Pancreas (tissue), 10 donors: ENCODE data around the gene NUFIP2. TPM values are rescaled to one million over a fixed set of nuclear protein-coding genes. Genes with fewer than 3 reads are reported as not detected.

ENCODE experiments used
- ATAC-seq, 4 donors: fragments of 200-7000 bp; cut with Tn5 transposase; one replicate each; pipeline versions ENCODE4 v1.8.0 to v1.9.1; 2020; ENCODE audit warnings: mild to moderate bottlenecking in 4 of 4, moderate library complexity in 4 of 4
- DNase-seq, 6 donors: peaks; one replicate each; pipeline ENCODE4 v3.0.0-alpha.2; 2020
- FAIRE-seq: peaks from 2 replicates; lab custom pipeline; 2012; peaks lifted over from hg19 to GRCh38; lab: Jason Lieb, UNC
- H3K27ac ChIP-seq, 4 donors: fragments of 200-600 bp; sonication (generic); 1 replicate in 3 of 4; 2 replicates in 1 of 4; pipeline versions ENCODE4 v1.5.0 to v1.8.0; 2020
- H3K27me3 ChIP-seq, 4 donors: fragments of 200-600 bp; one replicate each; pipeline ENCODE4 v1.8.0; 2021
- H3K36me3 ChIP-seq, 3 donors: fragments of 200-600 bp; sonication (generic) in 1 of 3; one replicate each; pipeline versions ENCODE4 v1.5.0 to v1.8.0; 2020 to 2021
- H3K4me1 ChIP-seq, 3 donors: fragments of 200-600 bp; one replicate each; pipeline ENCODE4 v1.8.0; 2021
- H3K4me3 ChIP-seq, 4 donors: fragments of 200-600 bp; sonication (generic) in 2 of 4; one replicate each; pipeline versions ENCODE4 v1.5.0 to v1.8.0; 2020 to 2021
- H3K9me3 ChIP-seq, 4 donors: fragments of 200-600 bp; one replicate each; pipeline ENCODE4 v1.8.0; 2021
- WGBS, 2 donors: extraction: QIAGEN DNeasy Blood & Tissue Kit; methylation state at CpG; one replicate each; pipeline ENCODE4 v1.1.7; 2013; 5-methylcytosine and 5-hydroxymethylcytosine counted together
- intact Hi-C, 3 donors: fragments of 100-400 bp; cut with DNase I; formaldehyde crosslinking; loops; one replicate each; pipeline versions ENCODE4 v1.11.1 to v1.14.2; 2022
- polyA plus RNA-seq, 2 donors: library from polyadenylated mRNA; stranded (reverse); fragments of 200-250 nt; gene quantifications; one replicate each; pipeline ENCODE4 v1.2.3, GENCODE V29; 2013
- total RNA-seq, 6 donors: library from RNA; stranded (reverse); fragmentation: NEBNext Ultra II Directional in 4 of 6; extraction: Animal tissue kit (Norgen Biotek cat#: 25700) in 4 of 6; gene quantifications; one replicate each; pipeline versions ENCODE4 v1.2.1 to v1.2.4, GENCODE V29; 2021 to 2023
- TF ChIP-seq, protein P1 (sequence below), 4 donors: fragments of 200-600 bp; sonication (generic) in 3 of 4; IDR thresholded peaks; one replicate each; pipeline versions ENCODE4 v1.5.0 to v1.8.0; 2021; ENCODE audit warnings: antibody characterized with exemption in 4 of 4
- donor health status: healthy with polysubstance abuse.
- donor health status: DM: no; HTN: no; CAD: no; lungs with moderate emphysema.
- donor health status: DM: no; HTN: no; CAD: no.
- donor health status: control.
- donor health status: control.
- donor health status: Bipolar disorder and iron deficiency.
- donor health status: DM: yes; HTN: yes; CAD: no.
- donor health status: DM: no; HTN: no; CAD: no.
- donor health status: DM: no; HTN: no; CAD: no.
- donor health status: DM: yes; HTN: yes; CAD: no.

The NUFIP2 gene
- total and polyA plus RNA-seq, 8 donors = 8.7 to 28.1 (median 15.3) TPM

DNA sequence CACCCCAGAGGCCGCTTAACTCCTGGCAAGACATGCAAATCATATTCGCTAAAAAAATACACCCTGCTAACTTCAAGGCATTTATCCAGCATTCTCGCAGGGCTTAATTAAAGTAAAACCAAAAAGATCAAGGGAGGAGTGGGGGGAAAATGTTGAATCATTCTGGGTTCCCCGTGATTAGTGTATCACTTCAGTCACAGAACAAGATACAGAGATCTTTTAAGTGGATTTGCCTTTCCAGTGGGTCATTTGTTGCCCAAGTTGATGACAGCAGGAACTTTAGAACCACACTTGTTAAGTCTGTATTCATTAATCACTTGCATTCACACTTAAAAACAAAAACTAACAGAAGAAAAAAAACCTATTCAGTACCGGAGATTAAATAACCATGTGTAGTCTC, 30.0 kb downstream of the NUFIP2 start:
- no peak for ATAC-seq
- WGBS, 2 donors = 64 to 66% methylated on average over 5 of the region's 5 CpGs
- no peaks in the 10 kb centered on the region for H3K27me3 ChIP-seq
- DNase-seq = no peak
- TF ChIP-seq, protein P1, sequence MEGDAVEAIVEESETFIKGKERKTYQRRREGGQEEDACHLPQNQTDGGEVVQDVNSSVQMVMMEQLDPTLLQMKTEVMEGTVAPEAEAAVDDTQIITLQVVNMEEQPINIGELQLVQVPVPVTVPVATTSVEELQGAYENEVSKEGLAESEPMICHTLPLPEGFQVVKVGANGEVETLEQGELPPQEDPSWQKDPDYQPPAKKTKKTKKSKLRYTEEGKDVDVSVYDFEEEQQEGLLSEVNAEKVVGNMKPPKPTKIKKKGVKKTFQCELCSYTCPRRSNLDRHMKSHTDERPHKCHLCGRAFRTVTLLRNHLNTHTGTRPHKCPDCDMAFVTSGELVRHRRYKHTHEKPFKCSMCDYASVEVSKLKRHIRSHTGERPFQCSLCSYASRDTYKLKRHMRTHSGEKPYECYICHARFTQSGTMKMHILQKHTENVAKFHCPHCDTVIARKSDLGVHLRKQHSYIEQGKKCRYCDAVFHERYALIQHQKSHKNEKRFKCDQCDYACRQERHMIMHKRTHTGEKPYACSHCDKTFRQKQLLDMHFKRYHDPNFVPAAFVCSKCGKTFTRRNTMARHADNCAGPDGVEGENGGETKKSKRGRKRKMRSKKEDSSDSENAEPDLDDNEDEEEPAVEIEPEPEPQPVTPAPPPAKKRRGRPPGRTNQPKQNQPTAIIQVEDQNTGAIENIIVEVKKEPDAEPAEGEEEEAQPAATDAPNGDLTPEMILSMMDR (IDR thresholded peaks at IDR 0.05) = no peak
- intact Hi-C loops = no loop called here
- no peak overlapping the region for H3K4me3 ChIP-seq
- H3K27ac ChIP-seq = no peak overlapping the region
- H3K9me3 ChIP-seq = no peaks in the 10 kb centered on the region
- FAIRE-seq = no peak
- peaks cover 0 to 2% (median 0%) of the 10 kb centered on the region in 3 donors for H3K4me1 ChIP-seq
- H3K36me3 ChIP-seq = peaks cover 0 to 31% (median 6%) of the 10 kb centered on the region in 3 donors

DNA sequence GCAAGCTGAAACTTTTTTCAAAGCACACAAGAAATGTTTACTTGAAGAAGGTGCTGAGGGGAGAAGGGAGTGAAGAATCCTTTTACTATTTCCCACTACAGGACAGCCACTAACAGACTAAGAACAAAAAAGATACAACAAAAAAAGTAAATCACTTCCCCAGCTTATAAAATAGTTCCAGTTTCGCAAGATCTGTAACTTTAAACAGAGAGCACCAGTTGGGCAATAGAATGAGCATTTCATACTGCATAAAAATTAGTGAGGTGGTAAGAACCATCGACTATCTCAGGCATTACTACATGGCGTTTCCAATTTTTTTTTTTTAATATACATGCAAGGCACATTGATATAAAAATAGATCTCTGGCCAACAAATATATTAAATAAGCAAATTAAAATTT, 36.2 kb downstream of the NUFIP2 start:
- H3K27ac ChIP-seq = no peak overlapping the region
- FAIRE-seq (no peak), DNase-seq (no peak), ATAC-seq (no peak)
- TF ChIP-seq, protein P1 (IDR thresholded peaks at IDR 0.05) = no peak
- intact Hi-C loops = no loop called here
- peaks cover 29 to 44% (median 37%) of the 10 kb centered on the region in 3 donors for H3K4me1 ChIP-seq
- H3K9me3 ChIP-seq = no peaks in the 10 kb centered on the region
- H3K36me3 ChIP-seq = peaks cover 0 to 10% (median 3%) of the 10 kb centered on the region in 3 donors
- H3K27me3 ChIP-seq = no peaks in the 10 kb centered on the region
- H3K4me3 ChIP-seq = no peak overlapping the region
- 71 to 80% methylated on average over 3 of the region's 3 CpGs for WGBS, 2 donors

DNA sequence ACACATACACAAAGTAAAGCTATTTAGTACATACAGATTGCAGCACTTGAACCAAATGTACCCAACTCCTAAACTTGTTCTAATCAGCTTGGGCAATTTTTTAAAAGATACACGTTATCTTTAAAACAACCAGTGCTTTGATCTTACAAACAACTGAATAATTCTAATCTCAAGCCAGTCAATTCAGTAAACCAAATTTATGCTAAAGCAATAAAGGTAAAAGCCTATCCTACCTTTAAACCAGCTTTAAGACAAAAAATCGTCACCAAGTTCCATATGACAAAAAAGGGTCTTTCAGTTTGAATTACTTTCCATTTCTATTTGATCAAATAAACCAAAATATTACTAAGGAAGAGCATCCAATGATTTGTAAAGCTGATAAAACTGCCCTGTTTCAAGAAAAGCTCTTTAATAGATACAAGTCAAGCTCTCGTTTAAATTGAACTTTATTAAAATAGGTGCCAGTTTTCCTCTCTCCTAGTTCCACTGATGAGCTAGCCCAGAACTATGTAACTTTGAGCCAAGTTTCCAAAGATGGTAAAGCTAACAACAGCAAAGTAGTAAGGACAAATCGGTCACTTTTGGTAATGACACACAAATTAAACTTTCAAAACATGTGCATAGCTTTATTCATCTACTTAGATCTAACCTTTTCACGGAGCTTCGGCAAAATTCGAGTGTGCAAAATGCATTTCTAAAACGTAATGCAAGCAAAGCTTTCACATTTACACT, 37.0 kb downstream of the NUFIP2 start:
- no peak for DNase-seq
- TF ChIP-seq, protein P1 (IDR thresholded peaks at IDR 0.05) = no peak
- WGBS, 2 donors = 34 to 45% methylated on average over 8 of the region's 8 CpGs
- Histone ChIP-seq H3K27me3 (no peaks in the 10 kb centered on the region), H3K4me1 (peaks cover 29 to 53% (median 37%) of the 10 kb centered on the region in 3 donors), H3K36me3 (peaks cover 0 to 1% (median 0%) of the 10 kb centered on the region in 3 donors), H3K9me3 (no peaks in the 10 kb centered on the region), H3K27ac (peak overlapping the region in 2 of 4 donors; percentile 10 to 25), H3K4me3 (no peak overlapping the region)
- peak; percentile 34 for FAIRE-seq
- intact Hi-C loops = no loop called here
- peak in 1 of 4 donors; percentile 48 for ATAC-seq

DNA sequence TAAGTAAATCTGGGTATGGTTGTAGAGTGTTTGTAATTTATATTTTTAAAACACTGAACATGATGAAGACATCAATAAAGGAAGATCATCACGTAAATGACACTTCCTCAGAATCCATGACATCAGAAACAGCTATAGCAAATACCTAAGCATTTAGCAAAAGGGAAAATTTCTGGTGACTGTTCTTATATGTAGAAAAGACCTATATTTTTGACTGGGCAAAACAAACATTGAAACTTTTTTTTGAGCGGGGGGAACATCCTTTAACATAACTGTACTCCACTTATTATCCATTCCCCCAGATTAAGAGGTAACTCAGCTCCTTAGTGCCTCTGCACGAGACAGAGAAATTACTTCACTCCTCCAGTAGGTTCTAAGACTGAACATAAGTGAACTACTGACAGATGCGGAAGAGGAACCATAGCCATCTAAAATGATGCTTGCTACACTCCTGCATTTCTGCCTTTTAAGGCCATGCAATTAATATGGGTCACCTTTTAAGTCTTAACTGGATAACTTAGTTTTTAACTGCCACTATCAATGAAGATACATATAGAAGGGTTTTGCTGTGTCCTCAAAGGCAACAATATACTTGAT, 37.9 kb downstream of the NUFIP2 start:
- Histone ChIP-seq H3K36me3 (no peaks in the 10 kb centered on the region), H3K4me3 (no peak overlapping the region), H3K4me1 (peaks cover 29 to 56% (median 37%) of the 10 kb centered on the region in 3 donors), H3K9me3 (no peaks in the 10 kb centered on the region), H3K27me3 (no peaks in the 10 kb centered on the region), H3K27ac (peak overlapping the region in 2 of 4 donors; percentile 25 to 59)
- no peak for ATAC-seq
- WGBS, 2 donors = 71 to 82% methylated on average over 4 of the region's 4 CpGs
- intact Hi-C loops = no loop called here
- FAIRE-seq = no peak
- TF ChIP-seq, protein P1 (IDR thresholded peaks at IDR 0.05) = no peak
- DNase-seq = no peak

DNA sequence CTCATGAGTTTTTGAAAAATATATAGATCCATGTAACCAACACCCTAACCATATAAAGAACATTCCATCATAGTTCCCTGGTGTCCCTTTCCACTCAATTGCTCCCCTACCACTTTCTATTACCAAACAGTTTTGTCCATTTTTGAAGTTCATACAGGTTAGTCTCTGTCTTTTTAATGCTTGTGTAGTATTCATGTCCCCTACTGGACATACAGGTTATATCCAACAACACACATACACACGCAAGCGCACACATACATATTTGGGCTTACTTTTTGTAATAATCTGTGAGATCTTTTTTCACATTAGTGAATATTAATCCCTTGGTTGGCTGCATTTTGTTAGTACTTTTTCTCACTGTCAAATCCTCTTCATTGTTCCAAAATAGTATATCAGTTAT, 40.9 kb downstream of the NUFIP2 start:
- TF ChIP-seq, protein P1 (IDR thresholded peaks at IDR 0.05) = no peak
- 90 to 93% methylated on average over 2 of the region's 2 CpGs for WGBS, 2 donors
- DNase-seq (no peak), ATAC-seq (no peak), FAIRE-seq (no peak)
- H3K27me3 ChIP-seq = no peaks in the 10 kb centered on the region
- no peaks in the 10 kb centered on the region for H3K36me3 ChIP-seq
- no peak overlapping the region for H3K27ac ChIP-seq
- H3K4me1 ChIP-seq = peaks cover 22 to 53% (median 26%) of the 10 kb centered on the region in 3 donors
- intact Hi-C loops = no loop called here
- no peak overlapping the region for H3K4me3 ChIP-seq
- no peaks in the 10 kb centered on the region for H3K9me3 ChIP-seq
